22Rv1 (cell line): Measurements from ENCODE around the gene EMID1.

Source experiments
- ZFX ChIP-seq: fragments of 450-650 bp; IDR thresholded peaks from 2 replicates; pipeline ENCODE4 v1.6.1; 2017; ENCODE audit warnings: antibody characterized with exemption, borderline replicate concordance
- TF ChIP-seq, protein P1 (sequence below): fragments of 450-650 bp; IDR thresholded peaks from 2 replicates; pipeline ENCODE4 v1.5.1; 2017; ENCODE audit warnings: mild to moderate bottlenecking

DNA sequence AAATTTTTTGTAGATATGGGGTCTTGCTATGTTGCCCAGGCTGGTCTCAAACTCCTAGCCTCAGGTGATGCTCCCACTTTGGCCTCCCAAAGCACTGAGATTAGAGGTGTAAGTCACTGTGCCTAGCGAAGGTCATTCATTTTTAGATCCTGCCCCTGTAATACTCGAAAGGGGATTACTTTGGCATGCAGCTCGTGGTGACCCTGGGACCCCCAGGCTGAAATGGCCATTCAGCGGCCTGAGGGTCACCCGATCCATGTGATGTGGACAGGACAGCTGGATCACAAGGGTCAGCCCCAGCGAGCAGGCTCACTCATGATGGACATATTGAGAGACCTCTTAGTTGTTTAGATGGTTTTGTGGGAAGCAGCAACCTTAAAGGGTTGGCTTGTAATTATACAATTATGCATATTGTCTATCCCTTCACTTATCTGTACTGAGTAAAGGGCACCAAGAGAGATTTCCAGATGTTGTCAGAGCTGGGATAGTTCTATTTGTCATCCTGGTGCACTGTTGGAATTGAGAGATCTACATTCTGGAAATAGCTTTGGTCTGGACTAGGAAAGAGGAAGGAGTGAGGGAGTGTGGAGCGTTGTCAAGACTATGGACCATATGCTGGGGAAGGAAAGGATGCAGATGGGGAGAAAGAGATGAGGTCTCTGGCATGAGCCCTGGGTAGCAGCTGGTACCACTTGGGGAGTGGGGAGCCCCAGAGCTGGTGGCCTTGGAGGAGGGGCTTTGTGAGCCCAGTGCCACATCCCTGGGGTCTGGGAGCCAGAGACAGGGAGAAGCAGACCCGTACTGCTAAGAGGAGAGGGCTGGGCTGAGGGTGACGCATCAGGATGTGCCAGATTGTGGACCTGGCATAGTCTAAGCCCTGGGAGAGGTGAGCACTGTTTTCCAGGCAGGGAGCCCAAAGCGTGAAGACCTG is 46.5 kb downstream of the EMID1 start:
- TF ChIP-seq, protein P1, sequence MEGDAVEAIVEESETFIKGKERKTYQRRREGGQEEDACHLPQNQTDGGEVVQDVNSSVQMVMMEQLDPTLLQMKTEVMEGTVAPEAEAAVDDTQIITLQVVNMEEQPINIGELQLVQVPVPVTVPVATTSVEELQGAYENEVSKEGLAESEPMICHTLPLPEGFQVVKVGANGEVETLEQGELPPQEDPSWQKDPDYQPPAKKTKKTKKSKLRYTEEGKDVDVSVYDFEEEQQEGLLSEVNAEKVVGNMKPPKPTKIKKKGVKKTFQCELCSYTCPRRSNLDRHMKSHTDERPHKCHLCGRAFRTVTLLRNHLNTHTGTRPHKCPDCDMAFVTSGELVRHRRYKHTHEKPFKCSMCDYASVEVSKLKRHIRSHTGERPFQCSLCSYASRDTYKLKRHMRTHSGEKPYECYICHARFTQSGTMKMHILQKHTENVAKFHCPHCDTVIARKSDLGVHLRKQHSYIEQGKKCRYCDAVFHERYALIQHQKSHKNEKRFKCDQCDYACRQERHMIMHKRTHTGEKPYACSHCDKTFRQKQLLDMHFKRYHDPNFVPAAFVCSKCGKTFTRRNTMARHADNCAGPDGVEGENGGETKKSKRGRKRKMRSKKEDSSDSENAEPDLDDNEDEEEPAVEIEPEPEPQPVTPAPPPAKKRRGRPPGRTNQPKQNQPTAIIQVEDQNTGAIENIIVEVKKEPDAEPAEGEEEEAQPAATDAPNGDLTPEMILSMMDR: no peak
- no peak for TF ChIP-seq ZFX
